H9 (cell line): ENCODE measurements around the gene SNX27. TPM values are rescaled to one million over a fixed set of nuclear protein-coding genes. Genes with fewer than 3 reads are reported as not detected.

Source experiments
- DNase-seq: peaks from one replicate; pipeline ENCODE4 v3.0.0-alpha.2; 2017
- H2AFZ ChIP-seq: one replicate; pipeline ENCODE4 v1.6.1; 2013; ENCODE audit warnings: mild to moderate bottlenecking, low read length, control low read depth, moderate library complexity
- H2AK5ac ChIP-seq: 2 replicates; pipeline ENCODE4 v1.6.1; 2013; ENCODE audit warnings: low read length, control low read depth, mixed read lengths; ENCODE audit not compliant: insufficient read length
- H2BK120ac ChIP-seq: one replicate; pipeline ENCODE4 v1.6.1; 2013; ENCODE audit warnings: low read depth, mild to moderate bottlenecking, low read length, control low read depth, inconsistent platforms; ENCODE audit not compliant: poor library complexity, severe bottlenecking
- H2BK12ac ChIP-seq: 2 replicates; pipeline ENCODE4 v1.6.1; 2013; ENCODE audit warnings: low read length, control low read depth, mixed read lengths, low read depth; ENCODE audit not compliant: insufficient read length
- H2BK15ac ChIP-seq: 2 replicates; pipeline ENCODE4 v1.6.1; 2013; ENCODE audit warnings: low read depth, low read length, control low read depth
- H2BK20ac ChIP-seq: one replicate; pipeline ENCODE4 v1.6.1; 2013; ENCODE audit warnings: low read depth, mild to moderate bottlenecking, low read length, control low read depth, inconsistent platforms; ENCODE audit not compliant: poor library complexity, severe bottlenecking
- H2BK5ac ChIP-seq: 2 replicates; pipeline ENCODE4 v1.6.1; 2013; ENCODE audit warnings: low read length, control low read depth, mixed read lengths; ENCODE audit not compliant: insufficient read length
- H3K14ac ChIP-seq: 2 replicates; pipeline ENCODE4 v1.6.1; 2013; ENCODE audit warnings: low read length, control low read depth; ENCODE audit not compliant: insufficient read depth
- H3K18ac ChIP-seq: 2 replicates; pipeline ENCODE4 v1.6.1; 2013; ENCODE audit warnings: low read depth, mild to moderate bottlenecking, mixed read lengths, low read length, control low read depth; ENCODE audit not compliant: insufficient read length
- H3K23ac ChIP-seq: 2 replicates; pipeline ENCODE4 v1.6.1; 2013; ENCODE audit warnings: low read length, control low read depth, mixed read lengths, low read depth; ENCODE audit not compliant: insufficient read length
- H3K23me2 ChIP-seq: 2 replicates; pipeline ENCODE4 v1.6.1; 2013; ENCODE audit warnings: low read depth, mild to moderate bottlenecking, mixed read lengths, low read length, control low read depth; ENCODE audit not compliant: insufficient read length, poor library complexity, severe bottlenecking
- H3K27ac ChIP-seq: 2 replicates; pipeline ENCODE4 v1.5.1; 2013; ENCODE audit warnings: low read length, control low read depth, mixed read lengths, low read depth; ENCODE audit not compliant: insufficient read length
- H3K27me3 ChIP-seq: 2 replicates; pipeline ENCODE4 v1.6.1; 2013; ENCODE audit warnings: low read length, control low read depth, inconsistent platforms; ENCODE audit not compliant: insufficient read depth
- H3K4ac ChIP-seq: 2 replicates; pipeline ENCODE4 v1.6.1; 2013; ENCODE audit warnings: low read depth, mild to moderate bottlenecking, control low read depth, inconsistent platforms, low read length, moderate library complexity
- H3K4me1 ChIP-seq: 2 replicates; pipeline ENCODE4 v1.6.1; 2013; ENCODE audit warnings: low read length, control low read depth, inconsistent platforms; ENCODE audit not compliant: insufficient read depth
- H3K4me2 ChIP-seq: 2 replicates; pipeline ENCODE4 v1.6.1; 2013; ENCODE audit warnings: low read length, control low read depth, mixed read lengths; ENCODE audit not compliant: insufficient read length, insufficient read depth
- H3K56ac ChIP-seq: 2 replicates; pipeline ENCODE4 v1.6.1; 2013; ENCODE audit warnings: low read depth, mild to moderate bottlenecking, mixed read lengths, low read length, control low read depth; ENCODE audit not compliant: insufficient read length
- H3K79me1 ChIP-seq: 2 replicates; pipeline ENCODE4 v1.6.1; 2013; ENCODE audit warnings: low read depth, mild to moderate bottlenecking, moderate library complexity, low read length, control low read depth, inconsistent platforms; ENCODE audit not compliant: insufficient read depth, poor library complexity, severe bottlenecking
- H3K79me2 ChIP-seq: 2 replicates; pipeline ENCODE4 v1.6.1; 2013; ENCODE audit warnings: low read length, control low read depth, inconsistent platforms; ENCODE audit not compliant: insufficient read depth
- H3K9ac ChIP-seq: 2 replicates; pipeline ENCODE4 v1.6.1; 2013; ENCODE audit warnings: low read length, control low read depth, mixed read lengths; ENCODE audit not compliant: insufficient read length; ENCODE audit errors: extremely low read depth
- H3K9me3 ChIP-seq: one replicate; pipeline ENCODE4 v1.6.1; 2013; ENCODE audit warnings: low read depth, low read length, inconsistent platforms; ENCODE audit not compliant: control insufficient read depth
- H3T11ph ChIP-seq: one replicate; pipeline ENCODE4 v1.6.1; 2013; ENCODE audit warnings: mild to moderate bottlenecking, low read length, control low read depth, inconsistent platforms
- H4K20me1 ChIP-seq: one replicate; pipeline ENCODE4 v1.6.1; 2013; ENCODE audit not compliant: control insufficient read depth, insufficient read length, insufficient read depth
- H4K5ac ChIP-seq: 2 replicates; pipeline ENCODE4 v1.6.1; 2013; ENCODE audit warnings: low read depth, mild to moderate bottlenecking, mixed read lengths, low read length, control low read depth; ENCODE audit not compliant: insufficient read length
- H4K8ac ChIP-seq: replicated peaks from 2 replicates; pipeline ENCODE4 v1.6.1; 2013; ENCODE audit warnings: low read length, control low read depth, mixed read lengths, low read depth; ENCODE audit not compliant: insufficient read length
- H4K91ac ChIP-seq: 2 replicates; pipeline ENCODE4 v1.6.1; 2013; ENCODE audit warnings: low read depth, mild to moderate bottlenecking, moderate library complexity, mixed read lengths, low read length, control low read depth; ENCODE audit not compliant: insufficient read length
- H3K27ac Mint-ChIP-seq, 3 experiments: 2 replicates in 2 of 3; 3 replicates in 1 of 3; pipeline ENCODE4 v1.8.0; 2020 to 2021; ENCODE audit warnings: mixed read lengths in 3 of 3, mild to moderate bottlenecking in 1 of 3, moderate library complexity in 1 of 3
- H3K27me3 Mint-ChIP-seq: 2 replicates; pipeline ENCODE4 v1.8.0; 2021; ENCODE audit warnings: low read depth, mild to moderate bottlenecking, moderate library complexity, mixed read lengths
- H3K36me3 Mint-ChIP-seq, 3 experiments: 2 replicates in 2 of 3; 3 replicates in 1 of 3; pipeline ENCODE4 v1.8.0; 2020 to 2021; ENCODE audit warnings: low read depth in 3 of 3, mixed read lengths in 3 of 3; ENCODE audit not compliant: insufficient read depth in 1 of 3
- H3K4me1 Mint-ChIP-seq, 2 experiments: 2 replicates each; pipeline ENCODE4 v1.8.0; 2020; ENCODE audit warnings: mixed read lengths in 2 of 2
- H3K4me3 Mint-ChIP-seq, 2 experiments: 2 replicates in 1 of 2; 3 replicates in 1 of 2; pipeline ENCODE4 v1.8.0; 2020 to 2021; ENCODE audit warnings: mild to moderate bottlenecking in 2 of 2, mixed read lengths in 2 of 2, moderate library complexity in 1 of 2
- H3K9me3 Mint-ChIP-seq, 2 experiments: 2 replicates in 1 of 2; 3 replicates in 1 of 2; pipeline ENCODE4 v1.8.0; 2020; ENCODE audit warnings: mild to moderate bottlenecking in 2 of 2, mixed read lengths in 2 of 2, moderate library complexity in 1 of 2
- WGBS: extraction: QIAGEN DNeasy Blood & Tissue Kit; methylation state at CpG from one replicate; pipeline ENCODE4 v1.1.7; 2013; ENCODE audit warnings: missing lambda C conversion rate, low lambda C conversion rate, mixed read lengths; ENCODE audit not compliant: insufficient read length; ENCODE audit errors: extremely low coverage; 5-methylcytosine and 5-hydroxymethylcytosine counted together
- total RNA-seq: library from RNA; stranded (reverse); gene quantifications from 2 replicates; pipeline ENCODE4 v1.2.1, GENCODE V29; 2021
- TF ChIP-seq, protein P1 (sequence below): fragments of 200-600 bp; sonication (generic); conservative IDR thresholded peaks from 3 replicates; pipeline ENCODE4 v1.8.0; 2021; ENCODE audit warnings: antibody characterized with exemption, mild to moderate bottlenecking

The SNX27 gene
- total RNA-seq, 1 experiment from 2014 or later = 48.9 TPM

DNA sequence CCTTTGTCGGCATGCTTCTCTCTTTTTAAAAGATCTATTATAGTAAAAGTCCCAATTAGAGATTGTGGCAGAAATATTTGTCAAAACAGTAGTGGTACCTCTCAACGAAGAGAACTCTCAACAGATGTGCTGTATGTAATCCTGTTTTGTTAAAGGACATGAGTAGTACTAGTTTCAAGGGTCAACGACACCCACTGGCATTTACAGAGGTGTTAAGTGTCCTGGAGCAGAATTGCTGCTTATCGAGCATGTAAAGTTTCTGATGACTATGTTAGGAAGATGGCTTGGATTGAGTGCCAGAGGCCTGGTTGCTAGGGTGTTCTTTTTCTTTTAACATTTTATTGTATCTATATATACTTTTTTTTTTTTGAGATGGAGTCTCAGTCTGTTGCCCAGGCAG, 77.6 kb downstream of the SNX27 start:
- no peak overlapping the region for H2BK20ac ChIP-seq
- H3K9me3 Mint-ChIP-seq = no peaks in the 10 kb centered on the region
- no peak overlapping the region for H3T11ph ChIP-seq
- H3K27me3 Mint-ChIP-seq = no peaks in the 10 kb centered on the region
- TF ChIP-seq, protein P1, sequence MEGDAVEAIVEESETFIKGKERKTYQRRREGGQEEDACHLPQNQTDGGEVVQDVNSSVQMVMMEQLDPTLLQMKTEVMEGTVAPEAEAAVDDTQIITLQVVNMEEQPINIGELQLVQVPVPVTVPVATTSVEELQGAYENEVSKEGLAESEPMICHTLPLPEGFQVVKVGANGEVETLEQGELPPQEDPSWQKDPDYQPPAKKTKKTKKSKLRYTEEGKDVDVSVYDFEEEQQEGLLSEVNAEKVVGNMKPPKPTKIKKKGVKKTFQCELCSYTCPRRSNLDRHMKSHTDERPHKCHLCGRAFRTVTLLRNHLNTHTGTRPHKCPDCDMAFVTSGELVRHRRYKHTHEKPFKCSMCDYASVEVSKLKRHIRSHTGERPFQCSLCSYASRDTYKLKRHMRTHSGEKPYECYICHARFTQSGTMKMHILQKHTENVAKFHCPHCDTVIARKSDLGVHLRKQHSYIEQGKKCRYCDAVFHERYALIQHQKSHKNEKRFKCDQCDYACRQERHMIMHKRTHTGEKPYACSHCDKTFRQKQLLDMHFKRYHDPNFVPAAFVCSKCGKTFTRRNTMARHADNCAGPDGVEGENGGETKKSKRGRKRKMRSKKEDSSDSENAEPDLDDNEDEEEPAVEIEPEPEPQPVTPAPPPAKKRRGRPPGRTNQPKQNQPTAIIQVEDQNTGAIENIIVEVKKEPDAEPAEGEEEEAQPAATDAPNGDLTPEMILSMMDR = no peak
- no peak overlapping the region for H4K91ac ChIP-seq
- H4K20me1 ChIP-seq = no peaks in the 10 kb centered on the region
- H2BK120ac ChIP-seq = no peak overlapping the region
- no peak for DNase-seq
- peaks cover 7 to 31% (median 24%) of the 10 kb centered on the region in 3 experiments; a peak in 6 of 7 replicates for H3K36me3 Mint-ChIP-seq
- no peak overlapping the region for H3K56ac ChIP-seq
- no peak overlapping the region for H3K4me3 Mint-ChIP-seq
- no peak overlapping the region for H2BK5ac ChIP-seq
- no CpG with 5 or more reads among the region's 4 CpGs for WGBS
- H3K9me3 ChIP-seq = no peaks in the 10 kb centered on the region
- no peaks in the 10 kb centered on the region for H3K79me1 ChIP-seq
- H3K23ac ChIP-seq = no peak overlapping the region
- H3K9ac ChIP-seq = no peak overlapping the region
- no peaks in the 10 kb centered on the region for H3K4me1 Mint-ChIP-seq
- H2AFZ ChIP-seq = no peak overlapping the region
- H3K14ac ChIP-seq = no peak overlapping the region
- H2BK12ac ChIP-seq = no peak overlapping the region
- H3K23me2 ChIP-seq = no peaks in the 10 kb centered on the region
- no peaks in the 10 kb centered on the region for H3K79me2 ChIP-seq
- no peak overlapping the region for H3K4me2 ChIP-seq
- no peak overlapping the region for H4K5ac ChIP-seq
- no peak overlapping the region for H4K8ac ChIP-seq
- no peaks in the 10 kb centered on the region for H3K27me3 ChIP-seq
- no peak overlapping the region for H3K27ac ChIP-seq
- no peak overlapping the region for H3K18ac ChIP-seq
- H2BK15ac ChIP-seq = no peak overlapping the region
- no peak overlapping the region for H2AK5ac ChIP-seq
- H3K4me1 ChIP-seq = no peaks in the 10 kb centered on the region
- no peak overlapping the region for H3K4ac ChIP-seq
- H3K27ac Mint-ChIP-seq = no peak overlapping the region
